ENCODE results near the gene HSD17B2. TPM values are rescaled to one million over a fixed set of nuclear protein-coding genes. Genes with fewer than 3 reads are reported as not detected.

HSD17B2 gene
- total RNA-seq, 1 experiment from 2014 or later: not detected

- no peaks in the 10 kb centered on the region for H3K9me2 ChIP-seq (ENCODE audit: insufficient read depth)
- no peaks in the 10 kb centered on the region for H3K79me2 ChIP-seq (ENCODE audit: insufficient read depth, low read length)
- no peak overlapping the region for H3K9ac ChIP-seq (ENCODE audit: low read length)
- RAD21 ChIA-PET (ENCODE audit: low non-redundant PET in 1 of 2, low total read pairs in 2 of 2, uncharacterized antibody in 2 of 2, unreplicated experiment in 2 of 2): no interaction called here
- DNase-seq (ENCODE audit: low read depth, low spot score): no peak
- TF ChIP-seq YY1 (IDR thresholded peaks at IDR 0.05; ENCODE audit: extremely low read depth, insufficient replicate concordance, low read depth, low read length): no peak
- BruUV-seq (replicated peaks): no TSS peak
- POLR2A ChIA-PET: no interaction called here
- no peak overlapping the region for H2AFZ ChIP-seq (ENCODE audit: low read depth, low read length, poor library complexity, severe bottlenecking)
- H3K36me3 ChIP-seq (ENCODE audit: control insufficient read depth in 1 of 2, insufficient read depth in 2 of 2, low read length in 2 of 2): no peaks in the 10 kb centered on the region
- no peak overlapping the region for H3K27ac ChIP-seq (ENCODE audit: low read depth, low read length)
- H3K27me3 ChIP-seq (ENCODE audit: insufficient read depth, low read length): no peaks in the 10 kb centered on the region
- H4K20me1 ChIP-seq (ENCODE audit: insufficient read depth): no peaks in the 10 kb centered on the region
- intact Hi-C loops (cut with micrococcal nuclease): no loop called here
- no peak overlapping the region for H3K4me3 ChIP-seq (replicated peaks in 1 of 2; ENCODE audit: low read depth in 1 of 2, low read length in 2 of 2)
- H3K9me3 ChIP-seq (ENCODE audit: control insufficient read depth in 1 of 2, insufficient read depth in 1 of 2, low read depth in 1 of 2, low read length in 2 of 2): no peaks in the 10 kb centered on the region
- CTCF ChIA-PET: no interaction called here
- no peak for ATAC-seq
- no peak overlapping the region for H3K4me2 ChIP-seq (ENCODE audit: low read length)
- peaks cover 2 to 9% of the 10 kb centered on the region in 2 experiments; a peak in 2 of 4 replicates for H3K4me1 ChIP-seq (ENCODE audit: control insufficient read depth in 1 of 2, insufficient read depth in 2 of 2, low read length in 2 of 2)
Observed at GRCh38 chr16:82136956-82137821, 102.1 kb downstream of the HSD17B2 start.

- no peak overlapping the region for H3K4me2 ChIP-seq (ENCODE audit: low read length)
- no peaks in the 10 kb centered on the region for H3K79me2 ChIP-seq (ENCODE audit: insufficient read depth, low read length)
- intact Hi-C loops (cut with micrococcal nuclease): no loop called here
- POLR2A ChIA-PET: no interaction called here
- H3K36me3 ChIP-seq (ENCODE audit: control insufficient read depth in 1 of 2, insufficient read depth in 2 of 2, low read length in 2 of 2): no peaks in the 10 kb centered on the region
- H3K9me2 ChIP-seq (ENCODE audit: insufficient read depth): no peaks in the 10 kb centered on the region
- no peak overlapping the region for H3K27ac ChIP-seq (ENCODE audit: low read depth, low read length)
- TF ChIP-seq JUND (IDR thresholded peaks at IDR 0.05) (no peak), EZH2phosphoT487 (IDR thresholded peaks at IDR 0.05; ENCODE audit: borderline replicate concordance) (no peak), ZFX (IDR thresholded peaks at IDR 0.05) (no peak), RAD21 (IDR thresholded peaks at IDR 0.05; ENCODE audit: low read depth) (no peak), EZH2 (IDR thresholded peaks at IDR 0.05) (no peak), YY1 (IDR thresholded peaks at IDR 0.05; ENCODE audit: extremely low read depth, insufficient replicate concordance, low read depth, low read length) (no peak), CEBPB (IDR thresholded peaks at IDR 0.05; ENCODE audit: low read depth) (no peak), SRF (IDR thresholded peaks at IDR 0.05; ENCODE audit: low read depth) (no peak), CBX3 (IDR thresholded peaks at IDR 0.05; ENCODE audit: low read depth) (no peak), SP1 (IDR thresholded peaks at IDR 0.05; ENCODE audit: low read depth) (no peak), CTCF (IDR thresholded peaks at IDR 0.05 in 2 of 3, conservative IDR thresholded peaks at IDR 0.05 in 1 of 3; ENCODE audit: borderline replicate concordance in 1 of 3, insufficient read depth in 1 of 3, low read depth in 2 of 3, low read length in 2 of 3) (no peak), POLR2A (IDR thresholded peaks at IDR 0.05; ENCODE audit: borderline replicate concordance, extremely low read depth, insufficient read depth, insufficient read length) (no peak), REST (IDR thresholded peaks at IDR 0.05; ENCODE audit: low read depth) (no peak), TCF7L2 (IDR thresholded peaks at IDR 0.05; ENCODE audit: borderline replicate concordance, extremely low read depth, insufficient read depth, insufficient read length) (no peak), MAX (IDR thresholded peaks at IDR 0.05) (no peak)
- no peaks in the 10 kb centered on the region for H4K20me1 ChIP-seq (ENCODE audit: insufficient read depth)
- no peak overlapping the region for H2AFZ ChIP-seq (ENCODE audit: low read depth, low read length, poor library complexity, severe bottlenecking)
- CTCF ChIA-PET: no interaction called here
- no peaks in the 10 kb centered on the region for H3K9me3 ChIP-seq (ENCODE audit: control insufficient read depth in 1 of 2, insufficient read depth in 1 of 2, low read depth in 1 of 2, low read length in 2 of 2)
- RAD21 ChIA-PET (ENCODE audit: low non-redundant PET in 1 of 2, low total read pairs in 2 of 2, uncharacterized antibody in 2 of 2, unreplicated experiment in 2 of 2): no interaction called here
- DNase-seq (ENCODE audit: low read depth, low spot score) (no peak), ATAC-seq (no peak)
- no peak overlapping the region for H3K4me3 ChIP-seq (replicated peaks in 1 of 2; ENCODE audit: low read depth in 1 of 2, low read length in 2 of 2)
- BruUV-seq (replicated peaks): no TSS peak
- H3K4me1 ChIP-seq (ENCODE audit: control insufficient read depth in 1 of 2, insufficient read depth in 2 of 2, low read length in 2 of 2): peaks cover 2 to 9% of the 10 kb centered on the region in 2 experiments; a peak in 2 of 4 replicates
- no peak overlapping the region for H3K9ac ChIP-seq (ENCODE audit: low read length)
- no peaks in the 10 kb centered on the region for H3K27me3 ChIP-seq (ENCODE audit: insufficient read depth, low read length)
Observed at GRCh38 chr16:82137822-82138167, 102.7 kb downstream of the HSD17B2 start.
